HEK293T (cell line): ENCODE results near the gene GNA12.

Experiments
- CTCF ChIA-PET: fragments of 350-600 bp; formaldehyde crosslinking; extraction: SDS; loops from one replicate; lab custom pipeline; 2021; ENCODE audit warnings: antibody characterized with exemption, inconsistent platforms; lab: Yijun Ruan, JAX
- POLR2A ChIA-PET: fragments of 350-600 bp; formaldehyde crosslinking; extraction: SDS; loops from one replicate; lab custom pipeline; 2020; ENCODE audit warnings: antibody characterized with exemption, inconsistent platforms; lab: Yijun Ruan, JAX
- DNase-seq: peaks from one replicate; pipeline ENCODE4 v3.0.0; 2012; ENCODE audit warnings: mixed read lengths; ENCODE audit errors: extremely low spot score
- ARNT ChIP-seq: fragments of 450-650 bp; IDR thresholded peaks from 2 replicates; pipeline ENCODE4 v1.6.1; 2017; ENCODE audit warnings: mild to moderate bottlenecking
- BHLHE40 ChIP-seq: fragments of 450-650 bp; IDR thresholded peaks from 2 replicates; pipeline ENCODE4 v1.6.1; 2016; ENCODE audit warnings: mild to moderate bottlenecking, moderate library complexity, borderline replicate concordance
- CTBP1 ChIP-seq: fragments of 450-650 bp; IDR thresholded peaks from 2 replicates; pipeline ENCODE4 v1.6.1; 2016; ENCODE audit warnings: borderline replicate concordance
- ELF4 ChIP-seq: fragments of 450-650 bp; IDR thresholded peaks from 2 replicates; pipeline ENCODE4 v1.6.1; 2017; ENCODE audit warnings: antibody characterized with exemption
- FOXA1 ChIP-seq: fragments of 450-650 bp; IDR thresholded peaks from 2 replicates; pipeline ENCODE4 v1.6.1; 2016; ENCODE audit warnings: mild to moderate bottlenecking
- FOXK2 ChIP-seq: fragments of 450-650 bp; IDR thresholded peaks from 2 replicates; pipeline ENCODE4 v1.6.1; 2016; ENCODE audit warnings: mild to moderate bottlenecking
- FOXM1 ChIP-seq: fragments of 450-650 bp; IDR thresholded peaks from 2 replicates; pipeline ENCODE4 v1.6.1; 2017; ENCODE audit warnings: mild to moderate bottlenecking, borderline replicate concordance
- HDGF ChIP-seq: fragments of 450-650 bp; IDR thresholded peaks from 2 replicates; pipeline ENCODE4 v1.6.1; 2017; ENCODE audit warnings: antibody characterized with exemption, borderline replicate concordance
- L3MBTL2 ChIP-seq: fragments of 450-650 bp; conservative IDR thresholded peaks from 2 replicates; pipeline ENCODE4 v1.6.1; 2016; ENCODE audit warnings: mild to moderate bottlenecking
- LEF1 ChIP-seq: fragments of 450-650 bp; IDR thresholded peaks from 2 replicates; pipeline ENCODE4 v1.6.1; 2017; ENCODE audit warnings: mild to moderate bottlenecking, borderline replicate concordance
- NFRKB ChIP-seq: fragments of 450-650 bp; IDR thresholded peaks from 2 replicates; pipeline ENCODE4 v1.6.1; 2016; ENCODE audit warnings: mild to moderate bottlenecking, moderate library complexity
- SP1 ChIP-seq: fragments of 450-650 bp; IDR thresholded peaks from 2 replicates; pipeline ENCODE4 v1.6.1; 2017
- SUZ12 ChIP-seq: fragments of 450-650 bp; IDR thresholded peaks from 2 replicates; pipeline ENCODE4 v1.6.1; 2016; ENCODE audit warnings: mild to moderate bottlenecking
- TARDBP ChIP-seq: fragments of 450-650 bp; IDR thresholded peaks from 2 replicates; pipeline ENCODE4 v1.6.1; 2016
- ZNF384 ChIP-seq: fragments of 450-650 bp; IDR thresholded peaks from 2 replicates; pipeline ENCODE4 v1.6.1; 2016
- TF ChIP-seq, protein P1 (sequence below): fragments of 450-650 bp; IDR thresholded peaks from 2 replicates; pipeline ENCODE4 v1.6.1; 2016

The GNA12 gene

DNA sequence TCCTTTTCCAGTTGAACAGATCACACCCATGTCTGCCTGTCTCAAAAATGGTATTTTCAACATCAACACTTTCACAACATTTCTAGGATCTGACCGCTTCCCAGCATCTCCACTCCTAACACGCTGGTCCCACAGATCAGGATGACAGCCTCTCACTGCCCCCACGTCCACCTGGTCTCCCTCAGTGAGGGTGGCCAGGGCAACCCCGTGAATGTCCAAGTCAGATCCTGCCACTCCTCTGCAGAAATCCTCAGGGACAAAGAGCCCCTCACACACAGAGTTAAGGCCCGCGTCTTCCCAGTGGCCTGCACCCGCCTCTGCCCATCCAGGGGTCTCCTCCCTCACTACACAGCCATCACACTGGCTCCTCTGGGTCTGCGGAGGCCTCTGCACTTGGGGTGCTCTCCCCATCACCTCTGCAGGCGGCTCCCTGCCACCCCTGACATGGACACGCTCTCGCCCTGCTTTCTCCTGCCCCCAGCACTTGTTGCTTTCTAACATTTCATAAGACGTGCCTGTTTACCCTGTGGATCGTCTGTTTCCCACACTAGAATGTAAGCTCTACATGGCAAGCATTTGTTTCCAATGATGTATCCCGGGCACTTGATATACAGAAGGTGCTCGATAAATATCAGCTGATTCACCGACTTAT lies 20.0 kb downstream of the GNA12 start:
- POLR2A ChIA-PET: no interaction called here
- no peak for DNase-seq
- TF ChIP-seq ARNT: no peak
- TF ChIP-seq SP1: no peak
- no peak for TF ChIP-seq FOXM1
- no peak for TF ChIP-seq NFRKB
- TF ChIP-seq CTBP1: no peak
- TF ChIP-seq L3MBTL2: no peak
- no peak for TF ChIP-seq TARDBP
- no peak for TF ChIP-seq FOXK2
- TF ChIP-seq SUZ12: no peak
- TF ChIP-seq, protein P1, sequence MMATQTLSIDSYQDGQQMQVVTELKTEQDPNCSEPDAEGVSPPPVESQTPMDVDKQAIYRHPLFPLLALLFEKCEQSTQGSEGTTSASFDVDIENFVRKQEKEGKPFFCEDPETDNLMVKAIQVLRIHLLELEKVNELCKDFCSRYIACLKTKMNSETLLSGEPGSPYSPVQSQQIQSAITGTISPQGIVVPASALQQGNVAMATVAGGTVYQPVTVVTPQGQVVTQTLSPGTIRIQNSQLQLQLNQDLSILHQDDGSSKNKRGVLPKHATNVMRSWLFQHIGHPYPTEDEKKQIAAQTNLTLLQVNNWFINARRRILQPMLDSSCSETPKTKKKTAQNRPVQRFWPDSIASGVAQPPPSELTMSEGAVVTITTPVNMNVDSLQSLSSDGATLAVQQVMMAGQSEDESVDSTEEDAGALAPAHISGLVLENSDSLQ: no peak
- TF ChIP-seq ZNF384: no peak
- no peak for TF ChIP-seq FOXA1
- TF ChIP-seq ELF4: no peak
- TF ChIP-seq HDGF: no peak
- TF ChIP-seq BHLHE40: no peak
- TF ChIP-seq LEF1: no peak
- CTCF ChIA-PET: no interaction called here

- CTCF ChIA-PET: no interaction called here
- TF ChIP-seq CTBP1 (no peak), ARNT (no peak), TARDBP (no peak), L3MBTL2 (no peak), ZNF384 (no peak), SUZ12 (no peak), HDGF (no peak), FOXM1 (no peak), ELF4 (no peak), FOXK2 (no peak), BHLHE40 (no peak), NFRKB (no peak), LEF1 (no peak), FOXA1 (no peak)
- TF ChIP-seq, protein P1: no peak
- POLR2A ChIA-PET: no interaction called here
- no peak for DNase-seq
Measured at GRCh38 chr7:2823130-2823529, 21.0 kb downstream of the GNA12 start.

DNA sequence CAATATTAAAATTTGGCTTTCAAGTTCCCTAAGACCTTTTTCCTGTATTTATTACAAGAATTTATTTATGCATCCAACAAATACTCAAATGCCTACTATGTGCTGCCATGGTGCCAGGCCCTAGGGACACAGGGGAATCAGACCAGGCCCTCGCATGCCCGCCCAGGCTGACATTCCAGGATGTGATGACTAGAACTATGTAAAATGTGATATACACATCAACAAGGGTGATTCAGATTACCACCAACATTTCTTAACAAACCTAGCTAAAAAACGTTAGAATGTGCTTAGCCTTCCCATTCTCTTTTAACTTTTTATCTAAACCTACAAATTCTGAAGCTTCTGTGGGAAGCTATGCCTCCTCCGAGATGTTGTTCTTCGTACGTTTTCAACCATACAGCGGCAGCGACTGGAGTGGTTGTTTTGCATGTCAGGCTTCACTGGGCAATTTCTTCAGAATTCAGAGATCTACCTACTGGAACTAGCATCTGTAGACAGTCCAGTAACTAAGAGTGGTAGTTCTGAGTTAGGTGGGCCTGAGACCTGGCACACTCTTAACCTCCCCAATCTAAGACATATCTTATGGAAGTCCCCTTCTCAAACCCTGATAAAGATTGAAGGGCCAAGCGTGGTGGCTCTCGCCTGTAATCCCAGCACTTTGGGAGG lies 22.1 kb downstream of the GNA12 start:
- no peak for TF ChIP-seq CTBP1
- TF ChIP-seq, protein P1: no peak
- TF ChIP-seq SUZ12: no peak
- TF ChIP-seq L3MBTL2: no peak
- no peak for TF ChIP-seq ELF4
- TF ChIP-seq FOXA1: no peak
- no peak for TF ChIP-seq SP1
- no peak for TF ChIP-seq HDGF
- no peak for TF ChIP-seq TARDBP
- TF ChIP-seq FOXM1: no peak
- no peak for TF ChIP-seq FOXK2
- TF ChIP-seq NFRKB: no peak
- no peak for TF ChIP-seq BHLHE40
- TF ChIP-seq ARNT: no peak
- TF ChIP-seq LEF1: no peak
- TF ChIP-seq ZNF384: no peak
- ChIA-PET CTCF (no interaction called here), POLR2A (no interaction called here)
- DNase-seq: no peak

DNA sequence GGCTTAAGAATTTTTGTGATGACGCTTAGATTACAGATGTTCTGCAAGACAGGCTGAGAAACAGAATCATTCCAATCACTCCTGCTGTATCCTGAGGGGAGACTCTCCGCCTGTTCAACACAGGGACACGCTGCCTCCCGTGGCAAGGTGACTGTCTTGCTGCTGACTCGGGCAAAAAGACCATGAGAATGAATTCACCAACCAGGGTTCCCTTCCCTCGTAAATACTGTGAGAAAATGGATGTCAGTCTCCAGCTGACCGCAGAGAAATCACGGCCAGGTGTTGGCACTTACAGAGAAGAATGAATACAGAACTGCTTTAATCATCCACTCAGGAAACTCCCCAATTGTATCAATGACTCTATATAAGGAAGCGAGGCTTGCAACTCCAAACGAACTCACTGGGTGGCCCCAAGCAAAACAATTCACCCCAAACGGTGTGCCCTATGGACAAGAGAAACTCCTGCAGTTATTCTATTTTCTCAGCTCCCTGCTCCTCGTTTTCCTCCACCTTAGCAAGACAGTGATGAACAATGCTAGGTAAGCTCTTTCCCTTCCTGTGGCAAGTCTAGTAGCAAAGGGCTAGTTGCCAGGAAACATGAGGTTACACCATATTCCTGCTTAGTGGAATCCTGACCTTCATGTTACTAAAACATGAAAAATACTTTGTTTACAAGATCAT lies 22.8 kb downstream of the GNA12 start:
- ChIA-PET POLR2A (interaction anchor here (1.2 kb wide), 1 partner anchor 22 kb away, joined by 5 read pairs; no protein-coding TSS in a partner anchor), CTCF (interaction anchor here (1.0 kb wide), 1 partner anchor 111 kb away, joined by 3 read pairs; no protein-coding TSS in a partner anchor)
- DNase-seq: peak; percentile 39
- TF ChIP-seq SP1 (no peak), BHLHE40 (no peak), LEF1 (no peak), SUZ12 (no peak), TARDBP (no peak)

GRCh38 chr7:2820508-2820934 lies 23.6 kb downstream of the GNA12 start:
- CTCF ChIA-PET: interaction anchor here (0.8 to 1.0 kb wide), 2 partner anchors 102 to 110 kb away, joined by 3 to 4 read pairs; no protein-coding TSS in a partner anchor
- no peak for TF ChIP-seq BHLHE40
- no peak for TF ChIP-seq FOXA1
- TF ChIP-seq, protein P1: no peak
- TF ChIP-seq NFRKB: no peak
- TF ChIP-seq FOXM1: no peak
- TF ChIP-seq ZNF384: no peak
- TF ChIP-seq HDGF: no peak
- TF ChIP-seq FOXK2: no peak
- TF ChIP-seq ELF4: no peak
- TF ChIP-seq SUZ12: no peak
- no peak for TF ChIP-seq CTBP1
- TF ChIP-seq L3MBTL2: no peak
- TF ChIP-seq TARDBP: no peak
- no peak for TF ChIP-seq ARNT
- no peak for TF ChIP-seq LEF1
- TF ChIP-seq SP1: no peak
- POLR2A ChIA-PET: interaction anchor here (1.2 kb wide), 1 partner anchor 23 kb away, joined by 5 read pairs; no protein-coding TSS in a partner anchor
- no peak for DNase-seq
